ENCODE data around the gene IL7R.

Gene IL7R

GRCh38 chr5:35902046-35902672 lies 45.5 kb downstream of the IL7R start:
- Histone ChIP-seq H3K9ac (ENCODE audit: low read length) (no peak overlapping the region), H3K9me3 (ENCODE audit: control insufficient read depth, low read length) (no peaks in the 10 kb centered on the region), H3K4me3 (ENCODE audit: low read length) (no peak overlapping the region), H3K4me1 (ENCODE audit: control insufficient read depth, insufficient read depth, low read length) (no peaks in the 10 kb centered on the region), H3K36me3 (ENCODE audit: control insufficient read depth, insufficient read depth, low read length) (no peaks in the 10 kb centered on the region), H3K27me3 (ENCODE audit: control insufficient read depth, insufficient read depth, low read length) (no peaks in the 10 kb centered on the region)

GRCh38 chr5:35903631-35904203 lies 47.0 kb downstream of the IL7R start:
- Histone ChIP-seq H3K27me3 (ENCODE audit: control insufficient read depth, insufficient read depth, low read length) (no peaks in the 10 kb centered on the region), H3K4me1 (ENCODE audit: control insufficient read depth, insufficient read depth, low read length) (no peaks in the 10 kb centered on the region), H3K4me3 (ENCODE audit: low read length) (no peak overlapping the region), H3K36me3 (ENCODE audit: control insufficient read depth, insufficient read depth, low read length) (no peaks in the 10 kb centered on the region), H3K9ac (ENCODE audit: low read length) (no peak overlapping the region), H3K9me3 (ENCODE audit: control insufficient read depth, low read length) (no peaks in the 10 kb centered on the region)

GRCh38 chr5:35904443-35905132 lies 47.9 kb downstream of the IL7R start:
- H3K36me3 ChIP-seq (ENCODE audit: control insufficient read depth, insufficient read depth, low read length), result no peaks in the 10 kb centered on the region
- no peaks in the 10 kb centered on the region for H3K9me3 ChIP-seq (ENCODE audit: control insufficient read depth, low read length)
- no peak overlapping the region for H3K9ac ChIP-seq (ENCODE audit: low read length)
- no peaks in the 10 kb centered on the region for H3K4me1 ChIP-seq (ENCODE audit: control insufficient read depth, insufficient read depth, low read length)
- no peak overlapping the region for H3K4me3 ChIP-seq (ENCODE audit: low read length)
- no peaks in the 10 kb centered on the region for H3K27me3 ChIP-seq (ENCODE audit: control insufficient read depth, insufficient read depth, low read length)

GRCh38 chr5:35908228-35908627 lies 51.5 kb downstream of the IL7R start:
- Histone ChIP-seq H3K27me3 (ENCODE audit: control insufficient read depth, insufficient read depth, low read length) (no peaks in the 10 kb centered on the region), H3K4me1 (ENCODE audit: control insufficient read depth, insufficient read depth, low read length) (no peaks in the 10 kb centered on the region), H3K36me3 (ENCODE audit: control insufficient read depth, insufficient read depth, low read length) (no peaks in the 10 kb centered on the region), H3K9me3 (ENCODE audit: control insufficient read depth, low read length) (no peaks in the 10 kb centered on the region), H3K4me3 (ENCODE audit: low read length) (no peak overlapping the region), H3K9ac (ENCODE audit: low read length) (no peak overlapping the region)

- Histone ChIP-seq H3K4me3 (ENCODE audit: low read length) (no peak overlapping the region), H3K4me1 (ENCODE audit: control insufficient read depth, insufficient read depth, low read length) (no peaks in the 10 kb centered on the region), H3K27me3 (ENCODE audit: control insufficient read depth, insufficient read depth, low read length) (no peaks in the 10 kb centered on the region)
These were observed 52.1 kb downstream of the IL7R start for GRCh38 chr5:35908814-35909213.

GRCh38 chr5:35919191-35919590 lies 62.5 kb downstream of the IL7R start:
- Histone ChIP-seq H3K36me3 (ENCODE audit: control insufficient read depth, insufficient read depth, low read length) (no peaks in the 10 kb centered on the region), H3K9ac (ENCODE audit: low read length) (no peak overlapping the region), H3K27me3 (ENCODE audit: control insufficient read depth, insufficient read depth, low read length) (no peaks in the 10 kb centered on the region), H3K9me3 (ENCODE audit: control insufficient read depth, low read length) (no peaks in the 10 kb centered on the region), H3K4me3 (ENCODE audit: low read length) (no peak overlapping the region), H3K4me1 (ENCODE audit: control insufficient read depth, insufficient read depth, low read length) (no peaks in the 10 kb centered on the region)

More at GRCh38 chr5:35908814-35909213, 52.1 kb downstream of the IL7R start:
- no peaks in the 10 kb centered on the region for H3K9me3 ChIP-seq (ENCODE audit: control insufficient read depth, low read length)
- H3K36me3 ChIP-seq (ENCODE audit: control insufficient read depth, insufficient read depth, low read length), result no peaks in the 10 kb centered on the region
- H3K9ac ChIP-seq (ENCODE audit: low read length), result no peak overlapping the region

GRCh38 chr5:35920890-35921289 lies 64.2 kb downstream of the IL7R start:
- Histone ChIP-seq H3K9ac (ENCODE audit: low read length) (no peak overlapping the region), H3K27me3 (ENCODE audit: control insufficient read depth, insufficient read depth, low read length) (no peaks in the 10 kb centered on the region), H3K36me3 (ENCODE audit: control insufficient read depth, insufficient read depth, low read length) (no peaks in the 10 kb centered on the region), H3K4me3 (ENCODE audit: low read length) (no peak overlapping the region), H3K9me3 (ENCODE audit: control insufficient read depth, low read length) (no peaks in the 10 kb centered on the region), H3K4me1 (ENCODE audit: control insufficient read depth, insufficient read depth, low read length) (no peaks in the 10 kb centered on the region)

GRCh38 chr5:35921930-35922329 lies 65.2 kb downstream of the IL7R start:
- no peaks in the 10 kb centered on the region for H3K36me3 ChIP-seq (ENCODE audit: control insufficient read depth, insufficient read depth, low read length)
- no peak overlapping the region for H3K4me3 ChIP-seq (ENCODE audit: low read length)
- H3K27me3 ChIP-seq (ENCODE audit: control insufficient read depth, insufficient read depth, low read length), result peaks cover 4% of the 10 kb centered on the region
- H3K9ac ChIP-seq (ENCODE audit: low read length), result no peak overlapping the region
- H3K9me3 ChIP-seq (ENCODE audit: control insufficient read depth, low read length), result no peaks in the 10 kb centered on the region
- H3K4me1 ChIP-seq (ENCODE audit: control insufficient read depth, insufficient read depth, low read length), result no peaks in the 10 kb centered on the region

- Histone ChIP-seq H3K4me3 (ENCODE audit: low read length) (no peak overlapping the region), H3K4me1 (ENCODE audit: control insufficient read depth, insufficient read depth, low read length) (no peaks in the 10 kb centered on the region), H3K9me3 (ENCODE audit: control insufficient read depth, low read length) (no peaks in the 10 kb centered on the region), H3K9ac (ENCODE audit: low read length) (no peak overlapping the region), H3K36me3 (ENCODE audit: control insufficient read depth, insufficient read depth, low read length) (no peaks in the 10 kb centered on the region), H3K27me3 (ENCODE audit: control insufficient read depth, insufficient read depth, low read length) (peaks cover 4% of the 10 kb centered on the region)
These were observed 65.8 kb downstream of the IL7R start for GRCh38 chr5:35922468-35922867.

- Histone ChIP-seq H3K36me3 (ENCODE audit: control insufficient read depth, insufficient read depth, low read length) (no peaks in the 10 kb centered on the region), H3K4me3 (ENCODE audit: low read length) (no peak overlapping the region), H3K27me3 (ENCODE audit: control insufficient read depth, insufficient read depth, low read length) (peaks cover 4% of the 10 kb centered on the region), H3K4me1 (ENCODE audit: control insufficient read depth, insufficient read depth, low read length) (no peaks in the 10 kb centered on the region), H3K9me3 (ENCODE audit: control insufficient read depth, low read length) (no peaks in the 10 kb centered on the region), H3K9ac (ENCODE audit: low read length) (no peak overlapping the region)
These were observed 67.6 kb downstream of the IL7R start for GRCh38 chr5:35924122-35924949.

- H3K9me3 ChIP-seq (ENCODE audit: control insufficient read depth, low read length), result no peaks in the 10 kb centered on the region
- H3K4me3 ChIP-seq (ENCODE audit: low read length), result no peak overlapping the region
- peaks cover 4% of the 10 kb centered on the region for H3K27me3 ChIP-seq (ENCODE audit: control insufficient read depth, insufficient read depth, low read length)
- no peak overlapping the region for H3K9ac ChIP-seq (ENCODE audit: low read length)
- no peaks in the 10 kb centered on the region for H3K4me1 ChIP-seq (ENCODE audit: control insufficient read depth, insufficient read depth, low read length)
- H3K36me3 ChIP-seq (ENCODE audit: control insufficient read depth, insufficient read depth, low read length), result no peaks in the 10 kb centered on the region
These were observed 68.4 kb downstream of the IL7R start for GRCh38 chr5:35924950-35925722.
